Spinal cord (tissue), 10 donors: Measurements from ENCODE around the gene COL9A2. TPM values are rescaled to one million over a fixed set of nuclear protein-coding genes. Genes with fewer than 3 reads are reported as not detected.

ENCODE experiments used
- DNase-seq, 6 donors: peaks; one replicate each; pipeline versions ENCODE4 v3.0.0 to v3.0.0-alpha.2; 2013 to 2015; ENCODE audit warnings: low spot score in 6 of 6, low read depth in 4 of 6
- H3K27ac ChIP-seq: one replicate; pipeline ENCODE4 v1.5.1; 2013; ENCODE audit warnings: low read depth, low read length, control low read depth
- H3K27me3 ChIP-seq: one replicate; pipeline ENCODE4 v1.6.1; 2013; ENCODE audit warnings: low read length; ENCODE audit not compliant: control insufficient read depth, insufficient read depth
- H3K36me3 ChIP-seq: one replicate; pipeline ENCODE4 v1.6.1; 2013; ENCODE audit warnings: low read length; ENCODE audit not compliant: control insufficient read depth, insufficient read depth
- H3K4me1 ChIP-seq: one replicate; pipeline ENCODE4 v1.6.1; 2013; ENCODE audit warnings: low read length; ENCODE audit not compliant: control insufficient read depth, insufficient read depth
- H3K4me3 ChIP-seq: one replicate; pipeline ENCODE4 v1.5.1; 2013; ENCODE audit warnings: low read depth, low read length, control low read depth
- H3K9me3 ChIP-seq: one replicate; pipeline ENCODE4 v1.6.1; 2013; ENCODE audit warnings: low read length; ENCODE audit not compliant: control insufficient read depth, insufficient read depth
- WGBS: methylation state at CpG from one replicate; pipeline ENCODE4 v1.1.5; 2013; ENCODE audit warnings: missing lambda C conversion rate; ENCODE audit not compliant: insufficient coverage; 5-methylcytosine and 5-hydroxymethylcytosine counted together
- long read RNA-seq, 4 donors: transcript quantifications; one replicate each; lab custom pipeline, GENCODE V29; 2026
- polyA plus RNA-seq, 2 donors: library from polyadenylated mRNA; unstranded; fragments of 120-200 nt; gene quantifications; one replicate each; pipeline ENCODE4 v1.2.1, GENCODE V29; 2013; ENCODE audit not compliant: insufficient read length in 2 of 2
- total RNA-seq, 2 donors: library from RNA; depleted of rRNA in 1 of 2; stranded (reverse); fragments of 120-200 nt in 1 of 2; fragments of >200 nt in 1 of 2; gene quantifications; one replicate each; pipeline versions ENCODE4 v1.2.3 to v1.2.4, GENCODE V29; 2013 to 2014
- donor health status: healthy.

The COL9A2 gene
- total RNA-seq (10 to 100 TPM; 14.1 to 38.9 TPM), polyA plus RNA-seq (10 to 100 TPM; 58.1 to 80.3 TPM)
- long read RNA-seq, donor 1, transcript COL9A2-202 (32 exons, 2,862 nt) = major isoform, 6 of 6 reads
- long read RNA-seq, donor 1, partial matches to known transcripts = 0 of 6 reads
- long read RNA-seq, donor 1, other reads (novel, unspliced or antisense) = 0 of 6 reads
- long read RNA-seq, donor 2 = 0 reads
- long read RNA-seq, donor 3, partial matches to known transcripts = 0 of 1 reads
- long read RNA-seq, donor 3, other reads (novel, unspliced or antisense) = 0 of 1 reads
- long read RNA-seq, donor 4 = 0 reads

DNA sequence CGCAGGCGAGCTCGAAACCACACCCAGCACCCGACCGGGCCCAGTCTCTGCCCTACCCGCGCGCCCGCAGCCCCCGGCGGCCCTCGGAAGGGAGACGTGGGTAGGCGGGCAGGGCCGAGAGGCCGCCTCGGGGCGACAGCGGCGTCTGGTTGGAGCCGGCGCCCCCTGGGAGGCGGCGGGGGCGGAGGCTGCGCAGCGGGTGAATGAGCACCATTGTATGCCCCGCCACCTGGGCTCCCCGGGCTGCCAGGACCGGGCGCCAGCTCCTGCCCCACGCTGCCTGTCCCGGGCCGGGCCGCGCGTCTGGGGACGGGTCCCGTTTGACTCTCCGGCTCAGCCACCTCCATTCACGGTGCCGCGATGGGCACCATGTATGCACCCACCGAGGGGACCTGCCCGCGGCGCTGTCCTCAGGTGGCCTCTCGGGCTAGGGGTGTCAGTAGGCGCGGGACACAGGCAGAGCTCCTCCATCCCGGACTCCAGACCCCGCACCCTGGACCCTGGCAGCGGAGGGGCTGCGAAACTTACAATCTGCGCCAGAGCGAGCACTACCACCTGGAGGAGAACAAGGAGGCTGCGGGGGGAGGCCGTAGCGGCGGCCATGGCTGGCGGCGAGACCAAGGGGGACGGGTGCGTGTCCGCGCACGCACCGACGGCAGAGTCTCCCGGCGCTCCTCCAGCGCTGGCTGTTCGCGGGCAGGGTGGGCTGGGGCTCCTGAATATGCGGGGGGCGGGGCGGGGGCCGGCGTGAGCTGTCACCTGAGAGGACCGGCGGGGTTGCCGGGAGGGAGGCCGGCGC, at the start of gene COL9A2:
TSS of gene COL9A2 (minus strand) at position 692 of the 799 bp plus-strand sequence. CDS start at position 603, 89 bp downstream.
- peak in 3 of 6 donors; percentile 33 to 80 (median 56) for DNase-seq
- H3K36me3 ChIP-seq = peaks cover 8% of the 10 kb centered on the region
- H3K9me3 ChIP-seq = no peaks in the 10 kb centered on the region
- peaks cover 60% of the 10 kb centered on the region for H3K4me1 ChIP-seq
- H3K27ac ChIP-seq = peak within 1 kb of the TSS; percentile 92
- H3K4me3 ChIP-seq = peak within 1 kb of the TSS; percentile 52
- peaks cover 35% of the 10 kb centered on the region for H3K27me3 ChIP-seq
- under 1% methylated on average over 84 of the region's 84 CpGs for WGBS

DNA sequence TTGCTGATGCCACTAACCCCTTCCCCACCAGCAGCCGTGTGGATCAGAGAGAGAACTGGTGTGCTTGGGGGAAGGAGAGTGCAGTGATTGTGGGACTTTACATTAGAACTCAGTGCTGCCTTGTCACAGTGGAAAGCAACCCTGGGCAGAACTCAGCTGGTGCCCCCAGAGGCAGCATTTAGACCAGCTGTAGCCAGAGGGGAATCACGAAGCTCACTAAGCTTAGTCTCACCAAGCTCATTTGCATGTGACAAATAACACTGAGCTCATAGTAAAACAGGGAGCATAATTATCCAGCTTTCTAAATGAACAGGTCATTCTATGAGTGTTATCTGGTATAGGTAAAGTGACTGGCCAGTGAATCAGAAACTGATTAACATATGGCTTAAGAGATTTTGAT, 46.6 kb upstream of the COL9A2 start:
- no CpG with 5 or more reads among the region's 2 CpGs for WGBS
- Histone ChIP-seq H3K4me1 (no peaks in the 10 kb centered on the region), H3K27me3 (no peaks in the 10 kb centered on the region), H3K4me3 (no peak overlapping the region), H3K27ac (no peak overlapping the region), H3K36me3 (no peaks in the 10 kb centered on the region), H3K9me3 (peaks cover under 1% of the 10 kb centered on the region)
- no peak for DNase-seq

DNA sequence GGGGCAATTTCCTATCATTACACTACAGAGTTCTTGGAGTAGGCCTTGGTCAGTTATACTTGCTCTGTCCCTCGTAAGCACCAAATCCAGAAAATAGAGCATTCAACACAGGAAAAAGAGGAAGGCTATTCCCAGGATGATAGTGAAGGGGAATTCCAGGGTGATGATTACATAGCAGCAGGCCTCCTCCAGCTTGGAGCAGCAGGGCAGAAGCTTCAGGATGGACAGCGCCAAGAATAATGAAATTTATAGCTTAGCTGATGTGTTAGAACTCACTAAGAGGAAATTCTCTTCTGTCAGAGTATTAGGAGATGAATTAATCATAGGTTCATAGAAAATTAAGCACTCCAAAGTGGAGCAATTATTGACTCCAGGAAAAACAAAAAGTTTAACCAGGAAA, 45.6 kb upstream of the COL9A2 start:
- H3K36me3 ChIP-seq = no peaks in the 10 kb centered on the region
- peak in 1 of 6 donors; percentile 38 for DNase-seq
- no peak overlapping the region for H3K27ac ChIP-seq
- no peaks in the 10 kb centered on the region for H3K4me1 ChIP-seq
- H3K27me3 ChIP-seq = no peaks in the 10 kb centered on the region
- H3K9me3 ChIP-seq = peaks cover 7% of the 10 kb centered on the region
- WGBS = 83% methylated on average over 1 of the region's 2 CpGs
- no peak overlapping the region for H3K4me3 ChIP-seq

DNA sequence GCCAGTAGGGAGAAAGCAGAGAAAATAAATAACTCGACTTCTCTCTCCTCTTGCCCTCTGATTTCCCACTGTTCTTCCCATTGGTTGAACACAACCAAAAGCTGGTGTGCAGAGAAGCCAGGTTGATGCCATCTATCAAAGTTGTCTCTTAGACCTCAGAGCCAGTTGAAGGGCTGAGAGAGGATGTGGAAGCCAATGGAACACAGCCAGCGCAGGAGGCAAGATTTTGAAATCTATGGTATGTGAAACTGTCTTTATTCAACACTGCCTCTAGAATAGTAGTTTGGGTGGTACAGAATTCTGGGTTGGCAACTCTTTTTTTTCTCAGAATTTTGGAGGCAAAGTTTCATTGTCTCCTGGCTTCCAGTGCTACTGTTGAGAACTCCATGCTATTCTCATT, 45.1 kb upstream of the COL9A2 start:
- H3K4me3 ChIP-seq = no peak overlapping the region
- WGBS = no CpG with 5 or more reads among the region's 2 CpGs
- H3K4me1 ChIP-seq = no peaks in the 10 kb centered on the region
- no peaks in the 10 kb centered on the region for H3K27me3 ChIP-seq
- no peaks in the 10 kb centered on the region for H3K36me3 ChIP-seq
- H3K27ac ChIP-seq = no peak overlapping the region
- DNase-seq = no peak
- H3K9me3 ChIP-seq = peaks cover 10% of the 10 kb centered on the region

DNA sequence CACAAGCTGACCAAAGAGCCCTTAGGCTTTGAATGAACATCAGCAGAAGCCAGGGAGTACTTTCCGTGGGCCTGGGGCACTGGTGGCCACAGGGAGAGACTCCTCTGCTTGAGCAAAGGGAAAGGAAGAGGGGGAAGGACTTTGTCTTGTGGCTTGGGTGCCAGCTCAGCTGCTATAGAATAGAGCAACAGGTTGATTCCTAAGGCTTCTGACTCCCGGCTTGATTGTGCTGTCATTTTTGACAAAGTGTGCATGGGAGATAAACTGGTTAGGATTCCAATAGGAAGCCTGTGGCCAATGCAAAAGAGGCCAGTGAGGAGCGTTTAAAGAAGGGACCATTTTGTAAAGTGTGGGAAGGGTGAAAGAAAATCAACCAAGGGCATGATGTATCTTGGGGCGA, 44.6 kb upstream of the COL9A2 start:
- Histone ChIP-seq H3K27ac (no peak overlapping the region), H3K27me3 (no peaks in the 10 kb centered on the region), H3K4me3 (no peak overlapping the region), H3K36me3 (no peaks in the 10 kb centered on the region), H3K9me3 (peaks cover 10% of the 10 kb centered on the region), H3K4me1 (no peaks in the 10 kb centered on the region)
- DNase-seq = no peak
- 80% methylated on average over 4 of the region's 4 CpGs for WGBS

DNA sequence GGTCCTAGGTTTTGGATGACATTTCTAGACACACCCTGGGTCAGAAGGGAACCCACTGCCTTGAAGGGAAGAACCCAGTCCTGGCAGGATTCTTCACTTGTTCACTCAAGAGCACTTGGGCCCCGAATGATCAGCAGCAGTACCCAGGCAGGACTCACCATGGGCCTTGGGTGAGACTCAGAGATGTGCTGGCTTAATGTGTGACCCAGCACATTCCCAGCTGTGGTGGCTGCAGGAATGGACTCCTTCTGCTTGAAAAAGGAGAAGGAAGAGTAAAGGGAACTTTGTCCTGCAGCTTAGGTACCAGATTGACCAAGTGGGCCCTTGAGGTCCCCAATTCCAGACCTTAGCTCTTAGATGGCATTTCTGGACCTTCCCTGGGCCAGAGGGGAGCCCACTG, 44.1 kb upstream of the COL9A2 start:
- Histone ChIP-seq H3K4me1 (no peaks in the 10 kb centered on the region), H3K9me3 (peaks cover 10% of the 10 kb centered on the region), H3K27ac (no peak overlapping the region), H3K4me3 (no peak overlapping the region), H3K27me3 (no peaks in the 10 kb centered on the region), H3K36me3 (no peaks in the 10 kb centered on the region)
- DNase-seq = no peak
- WGBS = 78% methylated on average over 1 of the region's 1 CpG

DNA sequence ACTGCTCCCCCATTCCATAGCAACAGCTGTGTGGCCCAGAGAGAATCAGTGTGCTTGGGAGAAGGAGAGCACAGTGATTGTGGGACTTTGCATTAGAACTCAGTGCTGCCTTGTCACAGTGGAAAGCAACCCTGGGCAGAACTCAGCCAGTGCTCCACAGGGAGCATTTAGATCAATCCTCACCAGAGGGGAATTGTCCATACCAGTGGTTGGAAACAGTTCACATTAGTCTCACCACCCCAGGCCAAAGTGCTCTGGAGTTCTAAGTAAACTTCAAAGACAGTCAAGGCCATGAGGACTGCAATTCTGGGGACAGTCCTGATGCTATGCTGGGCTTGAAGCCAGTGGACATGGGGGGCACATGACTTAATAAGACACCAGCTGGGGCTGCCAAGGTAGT, 43.5 kb upstream of the COL9A2 start:
- peaks cover 10% of the 10 kb centered on the region for H3K9me3 ChIP-seq
- DNase-seq = no peak
- no peaks in the 10 kb centered on the region for H3K36me3 ChIP-seq
- H3K4me1 ChIP-seq = no peaks in the 10 kb centered on the region
- H3K27ac ChIP-seq = no peak overlapping the region
- no peak overlapping the region for H3K4me3 ChIP-seq
- H3K27me3 ChIP-seq = no peaks in the 10 kb centered on the region

DNA sequence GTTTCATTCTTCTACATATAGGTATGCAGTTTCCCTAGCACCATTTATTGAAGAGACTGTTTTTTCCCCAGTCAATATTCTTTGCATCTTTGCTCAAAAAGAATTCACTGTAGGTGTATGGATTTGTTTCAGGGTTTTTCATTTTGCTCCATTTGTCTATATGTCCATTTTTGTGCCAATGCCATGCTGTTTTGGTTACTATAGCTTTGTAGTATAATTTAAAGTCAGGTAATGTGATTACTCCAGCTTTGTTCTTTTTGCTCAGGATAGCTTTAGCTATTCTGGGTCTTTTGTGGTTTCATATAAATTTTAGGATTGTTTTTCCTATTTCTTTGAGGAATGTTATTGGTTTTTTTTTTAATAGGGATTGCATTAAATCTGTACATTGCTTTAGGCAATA, 40.5 kb upstream of the COL9A2 start:
- Histone ChIP-seq H3K9me3 (peaks cover 10% of the 10 kb centered on the region), H3K27me3 (no peaks in the 10 kb centered on the region), H3K27ac (no peak overlapping the region), H3K4me3 (no peak overlapping the region), H3K36me3 (no peaks in the 10 kb centered on the region), H3K4me1 (no peaks in the 10 kb centered on the region)
- DNase-seq = no peak

DNA sequence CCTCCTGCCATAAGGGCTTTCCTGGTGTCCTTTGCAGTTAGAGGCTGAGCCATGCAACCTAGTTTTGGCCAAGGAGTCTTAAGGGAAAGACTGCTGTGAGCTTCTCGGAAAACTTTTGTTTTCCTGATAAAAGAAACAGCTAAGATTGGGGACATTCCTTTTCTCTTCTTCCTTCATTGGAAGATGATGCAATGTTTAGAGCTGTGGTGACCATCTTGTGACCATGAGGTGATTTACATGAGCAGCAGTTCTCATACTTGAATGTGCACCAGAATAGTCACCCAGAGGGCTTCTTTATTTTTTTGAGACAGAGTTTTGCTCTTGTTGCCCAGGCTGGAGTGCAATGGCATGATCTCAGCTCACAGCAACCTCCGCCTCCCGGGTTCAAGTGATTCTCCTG, 36.0 kb upstream of the COL9A2 start:
- DNase-seq = no peak
- H3K36me3 ChIP-seq = no peaks in the 10 kb centered on the region
- H3K4me3 ChIP-seq = no peak overlapping the region
- WGBS = no CpG with 5 or more reads among the region's 3 CpGs
- peaks cover 6% of the 10 kb centered on the region for H3K9me3 ChIP-seq
- no peak overlapping the region for H3K27ac ChIP-seq
- no peaks in the 10 kb centered on the region for H3K27me3 ChIP-seq
- H3K4me1 ChIP-seq = no peaks in the 10 kb centered on the region

DNA sequence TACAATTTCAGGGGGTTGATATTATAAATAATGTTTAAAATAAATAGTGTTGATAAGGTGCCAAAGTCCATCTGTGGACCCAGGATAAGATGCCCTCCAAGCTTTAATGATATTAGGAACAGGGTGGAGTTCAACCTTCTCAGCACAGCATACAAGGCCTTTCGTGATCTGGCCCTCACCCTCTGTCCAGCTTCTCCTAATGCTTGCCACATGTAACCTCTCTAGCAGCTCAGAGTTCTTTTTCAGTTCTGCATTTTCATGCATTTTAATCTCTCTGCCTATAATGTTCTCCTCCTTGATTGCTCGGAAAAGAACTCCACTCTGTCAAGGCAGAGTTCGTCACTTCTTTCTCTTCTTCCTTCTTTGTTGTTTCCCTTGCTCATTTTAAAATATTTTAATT, 35.0 kb upstream of the COL9A2 start:
- Histone ChIP-seq H3K36me3 (no peaks in the 10 kb centered on the region), H3K4me1 (no peaks in the 10 kb centered on the region), H3K9me3 (no peaks in the 10 kb centered on the region), H3K4me3 (no peak overlapping the region), H3K27ac (no peak overlapping the region), H3K27me3 (no peaks in the 10 kb centered on the region)
- DNase-seq = no peak
- 89% methylated on average over 1 of the region's 3 CpGs for WGBS
